ENCODE results near the gene FMNL1.

GRCh38 chr17:45288825-45289224 lies 67.1 kb downstream of the FMNL1 start:
- TF ChIP-seq CTCF (IDR thresholded peaks at IDR 0.05): no peak
- no peak for TF ChIP-seq POLR2A (IDR thresholded peaks at IDR 0.05)
